DMS 273 (cell line): ENCODE measurements around the gene GPHB5.

Experiments
- DNase-seq: peaks from one replicate; lab custom pipeline; 2025; ENCODE audit not compliant: unreplicated experiment; lab: John Stamatoyannopoulos, UW

The GPHB5 gene

DNA sequence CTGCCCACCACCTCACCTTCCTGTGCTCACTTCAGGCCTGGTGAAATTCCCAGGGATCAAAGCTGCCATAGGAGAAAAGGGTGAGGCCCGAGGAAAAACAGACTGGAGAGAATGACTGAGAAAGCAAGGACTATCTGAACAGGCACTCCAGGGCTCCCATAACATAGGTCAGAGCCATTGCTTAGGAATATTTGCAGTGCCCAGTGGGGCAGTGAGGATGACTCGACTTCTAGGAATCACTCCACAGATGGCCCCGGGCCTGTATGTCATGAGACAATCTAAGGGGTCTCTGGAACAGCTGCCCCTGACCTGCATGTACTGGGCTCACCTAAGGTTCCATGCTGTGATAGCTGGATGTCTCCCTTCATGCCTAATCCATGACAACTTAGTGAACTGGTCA lies 51.6 kb downstream of the GPHB5 start:
- no peak for DNase-seq

DNA sequence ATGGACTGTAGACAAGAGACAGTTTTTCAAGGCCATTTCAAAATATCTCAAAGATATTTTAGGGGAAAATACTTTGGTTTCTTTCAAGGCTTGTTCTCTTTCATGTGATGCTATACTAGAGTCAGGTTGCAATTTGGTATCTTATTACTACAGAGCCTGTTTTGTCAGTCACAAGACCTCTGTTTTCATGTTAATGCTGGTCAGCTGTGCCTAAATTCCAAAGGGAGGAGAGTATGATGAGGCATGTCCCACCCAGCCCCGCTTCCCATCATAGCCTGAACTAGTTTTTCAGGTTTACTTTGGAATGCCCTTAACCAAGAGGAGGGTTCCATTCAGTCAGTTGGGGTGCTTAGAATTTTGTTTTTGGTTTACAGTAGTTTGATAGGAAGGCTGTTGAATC lies 52.6 kb downstream of the GPHB5 start:
- no peak for DNase-seq
